Adrenal gland (tissue), 12 donors: ENCODE data around the gene C10orf90. TPM values are rescaled to one million over a fixed set of nuclear protein-coding genes. Genes with fewer than 3 reads are reported as not detected.

Source experiments
- DNase-seq, 7 donors: peaks; one replicate each; pipeline ENCODE4 v3.0.0-alpha.2; 2019 to 2020
- H3K27ac ChIP-seq, 5 donors: fragments of 200-600 bp; sonication (generic) in 4 of 5; 1 replicate in 3 of 5; 2 replicates in 2 of 5; pipeline versions ENCODE4 v1.5.1 to v1.8.0; 2016 to 2020; ENCODE audit warnings: mild to moderate bottlenecking in 1 of 5
- H3K27me3 ChIP-seq: fragments of 200-600 bp; 2 replicates; pipeline ENCODE4 v1.8.0; 2021
- H3K36me3 ChIP-seq, 2 donors: fragments of 200-600 bp; replicated peaks in 1 of 2; 1 replicate in 1 of 2; 2 replicates in 1 of 2; pipeline versions ENCODE4 v1.5.1 to v1.8.0; 2018 to 2022
- H3K4me1 ChIP-seq, 2 donors: fragments of 200-600 bp; replicated peaks in 1 of 2; 1 replicate in 1 of 2; 2 replicates in 1 of 2; pipeline versions ENCODE4 v1.5.1 to v1.8.0; 2018 to 2021
- H3K4me3 ChIP-seq, 4 donors: fragments of 200-600 bp; sonication (generic) in 3 of 4; one replicate each; pipeline ENCODE4 v1.5.1; 2016 to 2018
- H3K9me3 ChIP-seq, 3 donors: fragments of 200-600 bp; sonication (generic) in 1 of 3; replicated peaks in 1 of 3; 1 replicate in 2 of 3; 2 replicates in 1 of 3; pipeline versions ENCODE4 v1.5.1 to v1.8.0; 2016 to 2021
- CTCF ChIP-seq, 6 experiments: fragments of 450-650 bp in 4 of 6; fragments of 200-600 bp in 2 of 6; sonication (generic) in 1 of 6; IDR thresholded peaks; 1 replicate in 5 of 6; 2 replicates in 1 of 6; pipeline versions ENCODE4 v1.5.1 to v1.8.0; 2016 to 2021; ENCODE audit warnings: antibody characterized with exemption in 6 of 6, mild to moderate bottlenecking in 2 of 6, moderate library complexity in 1 of 6
- POLR2A ChIP-seq, 2 donors: fragments of 450-650 bp; IDR thresholded peaks; one replicate each; pipeline ENCODE4 v1.6.1; 2017; ENCODE audit warnings: antibody characterized with exemption in 2 of 2, mild to moderate bottlenecking in 2 of 2, moderate library complexity in 1 of 2
- WGBS, 4 donors: extraction: QIAGEN DNeasy Blood & Tissue Kit in 2 of 4; methylation state at CpG; one replicate each; pipeline versions ENCODE4 v1.1.5 to v1.1.7; 2013 to 2017; 5-methylcytosine and 5-hydroxymethylcytosine counted together
- intact Hi-C, 2 donors: fragments of 100-400 bp; cut with DNase I; formaldehyde crosslinking; loops; one replicate each; pipeline versions ENCODE4 v1.14.1 to v1.15.0; 2022 to 2023
- polyA plus RNA-seq, 3 donors: library from polyadenylated mRNA; stranded (reverse); fragments of 200-250 nt in 2 of 3; fragments of 350-450 nt in 1 of 3; fragmentation: Illumina TruSeq in 1 of 3; extraction: RNeasy Lipid Tissue Mini Kit (QIAGEN cat#74804) in 1 of 3; gene quantifications; one replicate each; pipeline ENCODE4 v1.2.3, GENCODE V29; 2013 to 2014
- total RNA-seq, 9 donors: library from RNA; depleted of rRNA in 4 of 9; stranded (reverse); fragments of >200 nt in 4 of 9; fragments of 120-200 nt in 1 of 9; fragmentation: NEBNext Ultra II Directional in 1 of 9; extraction: Animal tissue kit (Norgen Biotek cat#: 25700) in 1 of 9; gene quantifications; one replicate each; pipeline versions ENCODE4 v1.1.0 to v1.2.4, GENCODE V29; 2013 to 2023
- donor health status: healthy with polysubstance abuse.
- donor health status: Bipolar disorder and iron deficiency.
- donor health status: DM: yes; HTN: yes; CAD: no.
- donor health status: DM: no; HTN: no; CAD: no.
- donor health status: DM: no; HTN: no; CAD: no.
- donor health status: DM: yes; HTN: yes; CAD: no.

Gene C10orf90
- total and polyA plus RNA-seq, 12 donors = 0.10 to 0.18 TPM; not detected in 10

GRCh38 chr10:126454045-126454751, 216.3 kb downstream of the C10orf90 start:
- no peak overlapping the region for H3K4me3 ChIP-seq
- H3K27me3 ChIP-seq = no peaks in the 10 kb centered on the region
- DNase-seq = no peak
- no peaks in the 10 kb centered on the region for H3K9me3 ChIP-seq
- no peak overlapping the region for H3K27ac ChIP-seq
- TF ChIP-seq CTCF (IDR thresholded peaks at IDR 0.05) (no peak), POLR2A (IDR thresholded peaks at IDR 0.05) (no peak)
- H3K4me1 ChIP-seq = no peaks in the 10 kb centered on the region
- no peaks in the 10 kb centered on the region for H3K36me3 ChIP-seq
- 69 to 87% (median 81%) methylated on average over 3 to 4 of the region's 4 CpGs for WGBS, 4 donors
- intact Hi-C loops = no loop called here

GRCh38 chr10:126452245-126452644, 218.2 kb downstream of the C10orf90 start:
- H3K4me1 ChIP-seq = no peaks in the 10 kb centered on the region
- H3K36me3 ChIP-seq = no peaks in the 10 kb centered on the region
- DNase-seq = no peak
- no peak overlapping the region for H3K27ac ChIP-seq
- 60 to 76% (median 73%) methylated on average over 2 of the region's 2 CpGs for WGBS, 4 donors
- H3K27me3 ChIP-seq = no peaks in the 10 kb centered on the region
- intact Hi-C loops = no loop called here
- no peak overlapping the region for H3K4me3 ChIP-seq
- TF ChIP-seq CTCF (IDR thresholded peaks at IDR 0.05) = no peak
- no peak for TF ChIP-seq POLR2A (IDR thresholded peaks at IDR 0.05)
- no peaks in the 10 kb centered on the region for H3K9me3 ChIP-seq

- no peak for DNase-seq
- H3K36me3 ChIP-seq = no peaks in the 10 kb centered on the region
- no peaks in the 10 kb centered on the region for H3K27me3 ChIP-seq
- intact Hi-C loops = no loop called here
- no peak overlapping the region for H3K27ac ChIP-seq
- no peak overlapping the region for H3K4me3 ChIP-seq
- TF ChIP-seq CTCF (IDR thresholded peaks at IDR 0.05) (no peak), POLR2A (IDR thresholded peaks at IDR 0.05) (no peak)
- H3K9me3 ChIP-seq = no peaks in the 10 kb centered on the region
- no peaks in the 10 kb centered on the region for H3K4me1 ChIP-seq
- 87 to 96% (median 92%) methylated on average over 5 of the region's 5 CpGs for WGBS, 4 donors
These were observed 222.4 kb downstream of the C10orf90 start for GRCh38 chr10:126448091-126448490.

- H3K27me3 ChIP-seq = no peaks in the 10 kb centered on the region
- H3K27ac ChIP-seq = no peak overlapping the region
- no peaks in the 10 kb centered on the region for H3K36me3 ChIP-seq
- TF ChIP-seq CTCF (IDR thresholded peaks at IDR 0.05) (no peak), POLR2A (IDR thresholded peaks at IDR 0.05) (no peak)
- no peaks in the 10 kb centered on the region for H3K4me1 ChIP-seq
- 80 to 100% (median 91%) methylated on average over 1 to 3 of the region's 3 CpGs for WGBS, 4 donors
- no peaks in the 10 kb centered on the region for H3K9me3 ChIP-seq
- intact Hi-C loops = no loop called here
- no peak for DNase-seq
- H3K4me3 ChIP-seq = no peak overlapping the region
These were observed 230.6 kb downstream of the C10orf90 start for GRCh38 chr10:126439942-126440341.
